ENCODE results near the gene CYS1.

- no peak for TF ChIP-seq CHD4 (IDR thresholded peaks at IDR 0.05; ENCODE audit: borderline replicate concordance)
- TF ChIP-seq, protein P1, sequence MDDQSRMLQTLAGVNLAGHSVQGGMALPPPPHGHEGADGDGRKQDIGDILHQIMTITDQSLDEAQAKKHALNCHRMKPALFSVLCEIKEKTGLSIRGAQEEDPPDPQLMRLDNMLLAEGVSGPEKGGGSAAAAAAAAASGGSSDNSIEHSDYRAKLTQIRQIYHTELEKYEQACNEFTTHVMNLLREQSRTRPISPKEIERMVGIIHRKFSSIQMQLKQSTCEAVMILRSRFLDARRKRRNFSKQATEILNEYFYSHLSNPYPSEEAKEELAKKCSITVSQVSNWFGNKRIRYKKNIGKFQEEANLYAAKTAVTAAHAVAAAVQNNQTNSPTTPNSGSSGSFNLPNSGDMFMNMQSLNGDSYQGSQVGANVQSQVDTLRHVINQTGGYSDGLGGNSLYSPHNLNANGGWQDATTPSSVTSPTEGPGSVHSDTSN (IDR thresholded peaks at IDR 0.05), result no peak
- no peak for TF ChIP-seq EP300 (IDR thresholded peaks at IDR 0.05)
- TF ChIP-seq REST (IDR thresholded peaks at IDR 0.05), result no peak
- 0 out of 2 replicates have a peak, but pooled peaks have one; percentile 3 for TF ChIP-seq RFX5 (IDR thresholded peaks at IDR 0.05)
- TF ChIP-seq, protein P2, sequence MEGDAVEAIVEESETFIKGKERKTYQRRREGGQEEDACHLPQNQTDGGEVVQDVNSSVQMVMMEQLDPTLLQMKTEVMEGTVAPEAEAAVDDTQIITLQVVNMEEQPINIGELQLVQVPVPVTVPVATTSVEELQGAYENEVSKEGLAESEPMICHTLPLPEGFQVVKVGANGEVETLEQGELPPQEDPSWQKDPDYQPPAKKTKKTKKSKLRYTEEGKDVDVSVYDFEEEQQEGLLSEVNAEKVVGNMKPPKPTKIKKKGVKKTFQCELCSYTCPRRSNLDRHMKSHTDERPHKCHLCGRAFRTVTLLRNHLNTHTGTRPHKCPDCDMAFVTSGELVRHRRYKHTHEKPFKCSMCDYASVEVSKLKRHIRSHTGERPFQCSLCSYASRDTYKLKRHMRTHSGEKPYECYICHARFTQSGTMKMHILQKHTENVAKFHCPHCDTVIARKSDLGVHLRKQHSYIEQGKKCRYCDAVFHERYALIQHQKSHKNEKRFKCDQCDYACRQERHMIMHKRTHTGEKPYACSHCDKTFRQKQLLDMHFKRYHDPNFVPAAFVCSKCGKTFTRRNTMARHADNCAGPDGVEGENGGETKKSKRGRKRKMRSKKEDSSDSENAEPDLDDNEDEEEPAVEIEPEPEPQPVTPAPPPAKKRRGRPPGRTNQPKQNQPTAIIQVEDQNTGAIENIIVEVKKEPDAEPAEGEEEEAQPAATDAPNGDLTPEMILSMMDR (IDR thresholded peaks at IDR 0.05), result peak; percentile 62
- TF ChIP-seq, protein P3, sequence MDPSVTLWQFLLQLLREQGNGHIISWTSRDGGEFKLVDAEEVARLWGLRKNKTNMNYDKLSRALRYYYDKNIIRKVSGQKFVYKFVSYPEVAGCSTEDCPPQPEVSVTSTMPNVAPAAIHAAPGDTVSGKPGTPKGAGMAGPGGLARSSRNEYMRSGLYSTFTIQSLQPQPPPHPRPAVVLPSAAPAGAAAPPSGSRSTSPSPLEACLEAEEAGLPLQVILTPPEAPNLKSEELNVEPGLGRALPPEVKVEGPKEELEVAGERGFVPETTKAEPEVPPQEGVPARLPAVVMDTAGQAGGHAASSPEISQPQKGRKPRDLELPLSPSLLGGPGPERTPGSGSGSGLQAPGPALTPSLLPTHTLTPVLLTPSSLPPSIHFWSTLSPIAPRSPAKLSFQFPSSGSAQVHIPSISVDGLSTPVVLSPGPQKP (IDR thresholded peaks at IDR 0.05; ENCODE audit: low read depth, low read length), result no peak
- no peak for TF ChIP-seq POLR2A (IDR thresholded peaks at IDR 0.05; ENCODE audit: low read length)
- TF ChIP-seq, protein P4, sequence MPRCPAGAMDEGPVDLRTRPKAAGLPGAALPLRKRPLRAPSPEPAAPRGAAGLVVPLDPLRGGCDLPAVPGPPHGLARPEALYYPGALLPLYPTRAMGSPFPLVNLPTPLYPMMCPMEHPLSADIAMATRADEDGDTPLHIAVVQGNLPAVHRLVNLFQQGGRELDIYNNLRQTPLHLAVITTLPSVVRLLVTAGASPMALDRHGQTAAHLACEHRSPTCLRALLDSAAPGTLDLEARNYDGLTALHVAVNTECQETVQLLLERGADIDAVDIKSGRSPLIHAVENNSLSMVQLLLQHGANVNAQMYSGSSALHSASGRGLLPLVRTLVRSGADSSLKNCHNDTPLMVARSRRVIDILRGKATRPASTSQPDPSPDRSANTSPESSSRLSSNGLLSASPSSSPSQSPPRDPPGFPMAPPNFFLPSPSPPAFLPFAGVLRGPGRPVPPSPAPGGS (IDR thresholded peaks at IDR 0.05), result no peak
- TF ChIP-seq CBX2 (IDR thresholded peaks at IDR 0.05; ENCODE audit: borderline replicate concordance, low read depth), result no peak
- TF ChIP-seq, protein P5, sequence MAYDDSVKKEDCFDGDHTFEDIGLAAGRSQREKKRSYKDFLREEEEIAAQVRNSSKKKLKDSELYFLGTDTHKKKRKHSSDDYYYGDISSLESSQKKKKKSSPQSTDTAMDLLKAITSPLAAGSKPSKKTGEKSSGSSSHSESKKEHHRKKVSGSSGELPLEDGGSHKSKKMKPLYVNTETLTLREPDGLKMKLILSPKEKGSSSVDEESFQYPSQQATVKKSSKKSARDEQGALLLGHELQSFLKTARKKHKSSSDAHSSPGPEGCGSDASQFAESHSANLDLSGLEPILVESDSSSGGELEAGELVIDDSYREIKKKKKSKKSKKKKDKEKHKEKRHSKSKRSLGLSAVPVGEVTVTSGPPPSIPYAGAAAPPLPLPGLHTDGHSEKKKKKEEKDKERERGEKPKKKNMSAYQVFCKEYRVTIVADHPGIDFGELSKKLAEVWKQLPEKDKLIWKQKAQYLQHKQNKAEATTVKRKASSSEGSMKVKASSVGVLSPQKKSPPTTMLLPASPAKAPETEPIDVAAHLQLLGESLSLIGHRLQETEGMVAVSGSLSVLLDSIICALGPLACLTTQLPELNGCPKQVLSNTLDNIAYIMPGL (CRISPR knock-in tag; IDR thresholded peaks at IDR 0.05; ENCODE audit: borderline replicate concordance), result no peak
- TF ChIP-seq CEBPB (IDR thresholded peaks at IDR 0.05), result no peak
- no peak for TF ChIP-seq HEYL (CRISPR knock-in tag; IDR thresholded peaks at IDR 0.05)
These were observed 43.9 kb downstream of the CYS1 start for GRCh38 chr2:10036095-10036884.
